Tibial nerve (tissue), 3 donors: ENCODE measurements around the gene PIGN.

ENCODE experiments used
- POLR2A ChIP-seq, 2 donors: fragments of 450-650 bp; IDR thresholded peaks; one replicate each; pipeline ENCODE4 v1.6.1; 2017; ENCODE audit warnings: antibody characterized with exemption in 2 of 2, mild to moderate bottlenecking in 2 of 2, moderate library complexity in 2 of 2
- TF ChIP-seq, protein P1 (sequence below), 5 experiments: fragments of 200-600 bp in 3 of 5; fragments of 450-650 bp in 2 of 5; sonication (generic) in 3 of 5; IDR thresholded peaks; one replicate each; pipeline ENCODE4 v1.5.1; 2016 to 2019; ENCODE audit warnings: antibody characterized with exemption in 5 of 5, mild to moderate bottlenecking in 3 of 5, moderate library complexity in 2 of 5

DNA sequence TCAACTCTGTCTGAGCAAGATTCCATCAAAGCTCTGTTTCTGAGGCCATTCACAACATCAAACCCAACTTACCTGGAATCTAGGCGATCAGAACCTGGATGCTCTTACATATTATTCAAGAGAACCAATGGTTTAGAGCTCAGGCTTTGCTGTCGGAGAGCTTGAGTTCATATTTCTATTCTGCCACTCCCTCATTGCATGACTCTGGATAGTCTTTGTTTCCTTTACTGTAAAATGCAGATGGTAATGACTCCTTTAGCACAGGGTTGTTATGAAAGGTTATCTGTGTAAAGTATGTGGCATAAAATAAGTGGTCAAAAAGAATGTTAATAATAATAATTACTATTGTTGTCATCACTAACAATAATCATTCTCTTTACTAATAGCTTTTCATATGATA is 12.8 kb upstream of the PIGN start:
- TF ChIP-seq POLR2A (IDR thresholded peaks at IDR 0.05), result no peak
- TF ChIP-seq, protein P1, sequence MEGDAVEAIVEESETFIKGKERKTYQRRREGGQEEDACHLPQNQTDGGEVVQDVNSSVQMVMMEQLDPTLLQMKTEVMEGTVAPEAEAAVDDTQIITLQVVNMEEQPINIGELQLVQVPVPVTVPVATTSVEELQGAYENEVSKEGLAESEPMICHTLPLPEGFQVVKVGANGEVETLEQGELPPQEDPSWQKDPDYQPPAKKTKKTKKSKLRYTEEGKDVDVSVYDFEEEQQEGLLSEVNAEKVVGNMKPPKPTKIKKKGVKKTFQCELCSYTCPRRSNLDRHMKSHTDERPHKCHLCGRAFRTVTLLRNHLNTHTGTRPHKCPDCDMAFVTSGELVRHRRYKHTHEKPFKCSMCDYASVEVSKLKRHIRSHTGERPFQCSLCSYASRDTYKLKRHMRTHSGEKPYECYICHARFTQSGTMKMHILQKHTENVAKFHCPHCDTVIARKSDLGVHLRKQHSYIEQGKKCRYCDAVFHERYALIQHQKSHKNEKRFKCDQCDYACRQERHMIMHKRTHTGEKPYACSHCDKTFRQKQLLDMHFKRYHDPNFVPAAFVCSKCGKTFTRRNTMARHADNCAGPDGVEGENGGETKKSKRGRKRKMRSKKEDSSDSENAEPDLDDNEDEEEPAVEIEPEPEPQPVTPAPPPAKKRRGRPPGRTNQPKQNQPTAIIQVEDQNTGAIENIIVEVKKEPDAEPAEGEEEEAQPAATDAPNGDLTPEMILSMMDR (IDR thresholded peaks at IDR 0.05), result no peak
